ENCODE measurements around the gene GRID2. TPM values are rescaled to one million over a fixed set of nuclear protein-coding genes. Genes with fewer than 3 reads are reported as not detected.

GRID2 gene
- total and polyA plus RNA-seq, 9 of the 15 experiments (the other 6 are each of a cell fraction or from before 2014, with no cell fraction given), result 0.04 TPM; not detected in 7

DNA sequence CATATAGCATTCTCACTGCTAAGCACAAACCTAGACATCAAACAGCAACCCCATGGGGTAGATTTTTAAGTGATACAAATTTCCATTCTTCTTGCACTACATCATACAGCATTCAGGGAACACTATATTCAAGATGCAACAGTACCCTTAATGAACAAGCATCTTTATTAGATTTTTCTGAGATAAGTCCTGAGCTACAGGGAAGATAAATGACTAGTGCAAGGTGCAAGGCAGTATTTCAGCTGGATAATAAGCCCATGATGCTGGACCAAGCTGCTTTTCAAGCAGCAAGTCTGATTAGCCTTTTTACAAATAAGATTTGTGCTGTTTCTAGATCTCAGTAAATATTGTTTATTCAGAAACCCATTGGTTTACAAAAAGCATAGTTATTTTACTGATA is 1332.2 kb downstream of the GRID2 start:
- BruUV-seq (replicated peaks), result no TSS peak
- no peak for ATAC-seq
- in situ Hi-C loops (cut with MboI), result no loop called here

DNA sequence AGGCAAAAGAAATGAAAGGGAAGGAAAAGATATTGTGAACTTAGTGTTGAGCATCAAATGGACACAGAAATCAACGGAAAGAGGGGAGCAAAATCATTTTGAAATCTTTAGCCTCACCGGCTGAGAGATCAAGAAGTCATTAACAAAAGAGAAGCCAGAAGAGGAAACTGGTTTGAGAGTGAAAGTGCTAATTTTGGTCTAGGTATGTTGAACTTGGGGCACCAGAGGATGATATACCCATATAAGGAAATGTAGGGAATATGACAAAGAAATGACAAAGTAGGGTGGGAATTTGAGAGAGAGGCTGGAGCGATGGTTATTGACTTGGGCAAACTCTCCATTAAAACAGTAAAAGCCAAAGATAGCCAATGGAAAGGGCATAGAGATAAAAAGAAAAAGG is 1341.4 kb downstream of the GRID2 start:
- WGBS (ENCODE audit: insufficient coverage, low coverage, missing lambda C conversion rate), result 0% methylated on average over 3 of the region's 3 CpGs
- no peak overlapping the region for H2AFZ ChIP-seq (ENCODE audit: low read depth, low read length)
- H3K79me2 ChIP-seq (ENCODE audit: control insufficient read depth, insufficient read depth, low read length), result no peaks in the 10 kb centered on the region
- ChIA-PET CTCF (ENCODE audit: low intra/inter-chr PET ratio) (no interaction called here), POLR2A (no interaction called here)
- H3K4me2 ChIP-seq (ENCODE audit: insufficient read depth, low read length), result no peak overlapping the region
- DNase-seq (ENCODE audit: extremely low read depth in 1 of 4, low spot score in 3 of 4) (no peak), ATAC-seq (no peak), FAIRE-seq (no peak)
- H3K9me3 ChIP-seq (replicated peaks; ENCODE audit: control insufficient read depth, insufficient read depth, low read depth, low read length), result no peaks in the 10 kb centered on the region
- intact Hi-C loops (cut with micrococcal nuclease) (no loop called here), in situ Hi-C loops (cut with MboI) (no loop called here)
- H4K20me1 ChIP-seq (replicated peaks; ENCODE audit: control insufficient read depth, insufficient read depth, low read length), result no peaks in the 10 kb centered on the region
- no peak overlapping the region for H3K4me3 ChIP-seq
- H3K4me1 ChIP-seq (replicated peaks in 1 of 2; ENCODE audit: control insufficient read depth in 2 of 2, insufficient read depth in 2 of 2, low read length in 2 of 2), result no peaks in the 10 kb centered on the region
- no peaks in the 10 kb centered on the region for H3K36me3 ChIP-seq (ENCODE audit: control insufficient read depth, insufficient read depth, low read length)
- no peak overlapping the region for H3K27ac ChIP-seq (ENCODE audit: extremely low read depth, low read depth, low read length)
- no peaks in the 10 kb centered on the region for H3K9me1 ChIP-seq (ENCODE audit: control insufficient read depth, insufficient read depth, low read length)
- no peak overlapping the region for H3K9ac ChIP-seq (ENCODE audit: insufficient read depth in 1 of 2, low read depth in 2 of 2, low read length in 2 of 2)
- BruUV-seq (replicated peaks), result no TSS peak
- H3K27me3 ChIP-seq (ENCODE audit: control insufficient read depth in 2 of 2, insufficient read depth in 2 of 2, low read length in 2 of 2), result no peaks in the 10 kb centered on the region
- TF ChIP-seq GTF2E2 (tag; IDR thresholded peaks at IDR 0.05), result no peak
- TF ChIP-seq, protein P1, sequence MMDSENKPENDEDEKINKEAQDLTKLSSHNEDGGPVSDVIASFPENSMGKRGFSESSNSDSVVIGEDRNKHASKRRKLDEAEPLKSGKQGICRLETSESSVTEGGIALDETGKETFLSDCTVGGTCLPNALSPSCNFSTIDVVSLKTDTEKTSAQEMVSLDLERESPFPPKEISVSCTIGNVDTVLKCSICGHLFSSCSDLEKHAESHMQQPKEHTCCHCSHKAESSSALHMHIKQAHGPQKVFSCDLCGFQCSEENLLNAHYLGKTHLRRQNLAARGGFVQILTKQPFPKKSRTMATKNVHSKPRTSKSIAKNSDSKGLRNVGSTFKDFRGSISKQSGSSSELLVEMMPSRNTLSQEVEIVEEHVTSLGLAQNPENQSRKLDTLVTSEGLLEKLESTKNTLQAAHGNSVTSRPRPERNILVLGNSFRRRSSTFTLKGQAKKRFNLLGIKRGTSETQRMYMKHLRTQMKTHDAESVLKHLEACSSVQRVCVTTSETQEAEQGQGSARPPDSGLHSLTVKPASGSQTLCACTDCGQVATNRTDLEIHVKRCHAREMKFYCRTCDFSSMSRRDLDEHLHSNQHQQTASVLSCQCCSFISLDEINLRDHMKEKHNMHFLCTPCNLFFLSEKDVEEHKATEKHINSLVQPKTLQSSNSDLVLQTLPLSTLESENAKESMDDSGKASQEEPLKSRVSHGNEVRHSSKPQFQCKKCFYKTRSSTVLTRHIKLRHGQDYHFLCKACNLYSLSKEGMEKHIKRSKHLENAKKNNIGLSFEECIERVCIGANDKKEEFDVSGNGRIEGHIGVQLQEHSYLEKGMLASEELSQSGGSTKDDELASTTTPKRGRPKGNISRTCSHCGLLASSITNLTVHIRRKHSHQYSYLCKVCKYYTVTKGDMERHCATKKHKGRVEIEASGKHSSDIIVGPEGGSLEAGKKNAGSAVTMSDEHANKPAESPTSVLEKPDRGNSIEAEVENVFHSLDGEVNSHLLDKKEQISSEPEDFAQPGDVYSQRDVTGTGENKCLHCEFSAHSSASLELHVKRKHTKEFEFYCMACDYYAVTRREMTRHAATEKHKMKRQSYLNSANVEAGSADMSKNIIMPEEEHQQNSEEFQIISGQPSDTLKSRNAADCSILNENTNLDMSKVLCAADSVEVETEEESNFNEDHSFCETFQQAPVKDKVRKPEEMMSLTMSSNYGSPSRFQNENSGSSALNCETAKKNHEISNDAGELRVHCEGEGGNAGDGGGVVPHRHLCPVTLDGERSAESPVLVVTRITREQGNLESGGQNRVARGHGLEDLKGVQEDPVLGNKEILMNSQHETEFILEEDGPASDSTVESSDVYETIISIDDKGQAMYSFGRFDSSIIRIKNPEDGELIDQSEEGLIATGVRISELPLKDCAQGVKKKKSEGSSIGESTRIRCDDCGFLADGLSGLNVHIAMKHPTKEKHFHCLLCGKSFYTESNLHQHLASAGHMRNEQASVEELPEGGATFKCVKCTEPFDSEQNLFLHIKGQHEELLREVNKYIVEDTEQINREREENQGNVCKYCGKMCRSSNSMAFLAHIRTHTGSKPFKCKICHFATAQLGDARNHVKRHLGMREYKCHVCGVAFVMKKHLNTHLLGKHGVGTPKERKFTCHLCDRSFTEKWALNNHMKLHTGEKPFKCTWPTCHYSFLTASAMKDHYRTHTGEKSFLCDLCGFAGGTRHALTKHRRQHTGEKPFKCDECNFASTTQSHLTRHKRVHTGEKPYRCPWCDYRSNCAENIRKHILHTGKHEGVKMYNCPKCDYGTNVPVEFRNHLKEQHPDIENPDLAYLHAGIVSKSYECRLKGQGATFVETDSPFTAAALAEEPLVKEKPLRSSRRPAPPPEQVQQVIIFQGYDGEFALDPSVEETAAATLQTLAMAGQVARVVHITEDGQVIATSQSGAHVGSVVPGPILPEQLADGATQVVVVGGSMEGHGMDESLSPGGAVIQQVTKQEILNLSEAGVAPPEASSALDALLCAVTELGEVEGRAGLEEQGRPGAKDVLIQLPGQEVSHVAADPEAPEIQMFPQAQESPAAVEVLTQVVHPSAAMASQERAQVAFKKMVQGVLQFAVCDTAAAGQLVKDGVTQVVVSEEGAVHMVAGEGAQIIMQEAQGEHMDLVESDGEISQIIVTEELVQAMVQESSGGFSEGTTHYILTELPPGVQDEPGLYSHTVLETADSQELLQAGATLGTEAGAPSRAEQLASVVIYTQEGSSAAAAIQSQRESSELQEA (IDR thresholded peaks at IDR 0.05; ENCODE audit: low read depth), result no peak

More for the DNA sequence above, 1332.2 kb downstream of the GRID2 start:
- H3K79me2 ChIP-seq (ENCODE audit: control insufficient read depth, insufficient read depth, low read length), result no peaks in the 10 kb centered on the region
- H3K27ac ChIP-seq (ENCODE audit: extremely low read depth, low read depth, low read length), result no peak overlapping the region
- no peaks in the 10 kb centered on the region for H3K27me3 ChIP-seq (ENCODE audit: control insufficient read depth in 2 of 2, insufficient read depth in 2 of 2, low read length in 2 of 2)
- CTCF ChIA-PET (ENCODE audit: low intra/inter-chr PET ratio), result no interaction called here
- no peak for TF ChIP-seq HOXB6 (CRISPR knock-in tag; IDR thresholded peaks at IDR 0.05; ENCODE audit: borderline replicate concordance)
- TF ChIP-seq, protein P2, sequence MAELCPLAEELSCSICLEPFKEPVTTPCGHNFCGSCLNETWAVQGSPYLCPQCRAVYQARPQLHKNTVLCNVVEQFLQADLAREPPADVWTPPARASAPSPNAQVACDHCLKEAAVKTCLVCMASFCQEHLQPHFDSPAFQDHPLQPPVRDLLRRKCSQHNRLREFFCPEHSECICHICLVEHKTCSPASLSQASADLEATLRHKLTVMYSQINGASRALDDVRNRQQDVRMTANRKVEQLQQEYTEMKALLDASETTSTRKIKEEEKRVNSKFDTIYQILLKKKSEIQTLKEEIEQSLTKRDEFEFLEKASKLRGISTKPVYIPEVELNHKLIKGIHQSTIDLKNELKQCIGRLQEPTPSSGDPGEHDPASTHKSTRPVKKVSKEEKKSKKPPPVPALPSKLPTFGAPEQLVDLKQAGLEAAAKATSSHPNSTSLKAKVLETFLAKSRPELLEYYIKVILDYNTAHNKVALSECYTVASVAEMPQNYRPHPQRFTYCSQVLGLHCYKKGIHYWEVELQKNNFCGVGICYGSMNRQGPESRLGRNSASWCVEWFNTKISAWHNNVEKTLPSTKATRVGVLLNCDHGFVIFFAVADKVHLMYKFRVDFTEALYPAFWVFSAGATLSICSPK (IDR thresholded peaks at IDR 0.05; ENCODE audit: borderline replicate concordance), result no peak
- TF ChIP-seq BHLHE40 (IDR thresholded peaks at IDR 0.05; ENCODE audit: low read length), result no peak
- FAIRE-seq, result no peak
- DNase-seq (ENCODE audit: extremely low read depth in 1 of 4, low spot score in 3 of 4), result no peak
- H3K4me3 ChIP-seq, result no peak overlapping the region
- no peaks in the 10 kb centered on the region; the same call in 1 of the 2 replicates for H3K9me3 ChIP-seq (replicated peaks; ENCODE audit: control insufficient read depth, insufficient read depth, low read depth, low read length)
- no peak overlapping the region for H3K4me2 ChIP-seq (ENCODE audit: insufficient read depth, low read length)
- H2AFZ ChIP-seq (ENCODE audit: low read depth, low read length), result no peak overlapping the region
- POLR2A ChIA-PET, result no interaction called here
- intact Hi-C loops (cut with micrococcal nuclease), result no loop called here
- no peaks in the 10 kb centered on the region for H4K20me1 ChIP-seq (replicated peaks; ENCODE audit: control insufficient read depth, insufficient read depth, low read length)
- H3K9me1 ChIP-seq (ENCODE audit: control insufficient read depth, insufficient read depth, low read length), result no peaks in the 10 kb centered on the region
- H3K36me3 ChIP-seq (ENCODE audit: control insufficient read depth, insufficient read depth, low read length), result no peaks in the 10 kb centered on the region
- no peaks in the 10 kb centered on the region for H3K4me1 ChIP-seq (replicated peaks in 1 of 2; ENCODE audit: control insufficient read depth in 2 of 2, insufficient read depth in 2 of 2, low read length in 2 of 2)
- H3K9ac ChIP-seq (ENCODE audit: insufficient read depth in 1 of 2, low read depth in 2 of 2, low read length in 2 of 2), result no peak overlapping the region
